Ovary (tissue), 3 donors: Measurements from ENCODE around the gene RUSC1.

Source experiments
- CTCF ChIP-seq, 3 donors: fragments of 450-650 bp in 2 of 3; fragments of 200-600 bp in 1 of 3; IDR thresholded peaks; one replicate each; pipeline versions ENCODE4 v1.5.1 to v1.8.0; 2016 to 2022; ENCODE audit warnings: antibody characterized with exemption in 3 of 3, mild to moderate bottlenecking in 1 of 3
- POLR2A ChIP-seq: fragments of 450-650 bp; IDR thresholded peaks from one replicate; pipeline ENCODE4 v1.6.1; 2017; ENCODE audit warnings: antibody characterized with exemption, mild to moderate bottlenecking, moderate library complexity
- donor health status: DM: no; HTN: no; CAD: no.

DNA sequence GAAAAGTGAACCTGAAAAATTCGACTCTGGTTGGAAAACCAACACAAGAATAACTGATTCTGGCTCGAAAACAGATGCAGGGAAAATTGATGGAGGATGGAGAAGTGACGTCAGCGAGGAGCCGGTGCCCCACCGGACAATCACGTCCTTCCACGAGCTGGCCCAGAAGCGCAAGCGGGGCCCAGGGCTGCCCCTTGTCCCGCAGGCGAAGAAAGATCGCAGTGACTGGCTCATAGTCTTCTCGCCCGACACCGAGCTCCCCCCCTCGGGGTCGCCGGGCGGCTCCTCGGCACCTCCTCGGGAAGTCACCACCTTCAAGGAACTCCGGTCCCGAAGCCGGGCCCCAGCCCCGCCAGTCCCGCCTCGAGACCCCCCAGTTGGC is 1.9 kb downstream of the RUSC1 start:
- TF ChIP-seq POLR2A, result no peak
- no peak for TF ChIP-seq CTCF (IDR thresholded peaks at IDR 0.05)
